HepG2 (cell line): ENCODE data around the gene C11orf16. TPM values are rescaled to one million over a fixed set of nuclear protein-coding genes. Genes with fewer than 3 reads are reported as not detected.
"Not testable (repeated sequence)": the region's sequence is repeated elsewhere in the genome, so short reads cannot be mapped to it uniquely, and the experiment has no call there.

ENCODE experiments used
- ATAC-seq: fragments of 200-7000 bp; cut with Tn5 transposase; 3 replicates; pipeline ENCODE4 v1.9.1; 2020; ENCODE audit warnings: mild to moderate bottlenecking, moderate library complexity
- BruUV-seq: library from RNA; stranded (reverse); fragments of 400-500 nt; replicated peaks from 2 replicates; lab custom pipeline; 2021; lab: Mats Ljungman, UMichigan
- CTCF ChIA-PET: fragments of 300-600 bp; formaldehyde crosslinking; extraction: SDS; loops from one replicate; lab custom pipeline; 2021; ENCODE audit warnings: low total read pairs, inconsistent platforms, low intra/inter-chr PET ratio; lab: Yijun Ruan, JAX
- POLR2A ChIA-PET: fragments of 350-600 bp; sonication (Branson Sonifier 250); formaldehyde crosslinking; loops from one replicate; lab custom pipeline; 2020; ENCODE audit warnings: antibody characterized with exemption, inconsistent platforms; lab: Yijun Ruan, JAX
- DNase-seq: peaks from one replicate; pipeline ENCODE4 v3.0.0-alpha.2; 2015; ENCODE audit warnings: low spot score
- FAIRE-seq: peaks from 3 replicates; lab custom pipeline; 2011; peaks lifted over from hg19 to GRCh38; lab: Jason Lieb, UNC
- H2AFZ ChIP-seq: one replicate; pipeline ENCODE4 v1.6.1; 2011; ENCODE audit warnings: low read length, inconsistent platforms
- H3K27ac ChIP-seq: fragments of 300-600 bp; 3 replicates; pipeline ENCODE4 v1.8.0; 2011; ENCODE audit warnings: mixed run types, mild to moderate bottlenecking, mixed read lengths, low read length, inconsistent platforms; ENCODE audit not compliant: insufficient read depth; ENCODE audit errors: extremely low read length
- H3K27me3 ChIP-seq, 2 experiments: fragments of 200-600 bp in 1 of 2; 2 replicates in 1 of 2; 3 replicates in 1 of 2; pipeline versions ENCODE4 v1.6.0 to v1.8.0; 2011; ENCODE audit warnings: low read length in 2 of 2, mild to moderate bottlenecking in 2 of 2, moderate library complexity in 2 of 2, inconsistent platforms in 1 of 2; ENCODE audit not compliant: insufficient read depth in 2 of 2, control insufficient read depth in 1 of 2
- H3K36me3 ChIP-seq, 2 experiments: fragments of 200-600 bp in 1 of 2; replicated peaks in 1 of 2; 2 replicates in 1 of 2; 3 replicates in 1 of 2; pipeline versions ENCODE4 v1.5.1 to v1.8.0; 2011; ENCODE audit warnings: low read length in 2 of 2, inconsistent platforms in 1 of 2; ENCODE audit not compliant: insufficient read depth in 2 of 2, control insufficient read depth in 1 of 2
- H3K4me1 ChIP-seq: 2 replicates; pipeline ENCODE4 v1.5.1; 2012; ENCODE audit warnings: low read length, inconsistent platforms; ENCODE audit not compliant: insufficient read depth
- H3K4me2 ChIP-seq: 2 replicates; pipeline ENCODE4 v1.6.0; 2011; ENCODE audit warnings: low read depth, low read length, inconsistent platforms
- H3K4me3 ChIP-seq, 3 experiments: fragments of 200-600 bp in 1 of 3; sonication (generic), shearing (Covaris generic) in 1 of 3; replicated peaks in 1 of 3; 2 replicates each; pipeline ENCODE4 v1.5.1; 2011 to 2016; ENCODE audit warnings: low read length in 3 of 3, inconsistent platforms in 2 of 3, low read depth in 2 of 3, mild to moderate bottlenecking in 2 of 3, control low read depth in 1 of 3, mixed read lengths in 1 of 3; ENCODE audit not compliant: insufficient read depth in 1 of 3
- H3K79me2 ChIP-seq: one replicate; pipeline ENCODE4 v1.6.1; 2011; ENCODE audit warnings: low read length, inconsistent platforms; ENCODE audit not compliant: insufficient read depth
- H3K9ac ChIP-seq: 2 replicates; pipeline ENCODE4 v1.6.0; 2011; ENCODE audit warnings: mild to moderate bottlenecking, low read depth, low read length, inconsistent platforms; ENCODE audit not compliant: insufficient read depth
- H3K9me3 ChIP-seq: 2 replicates; pipeline ENCODE4 v1.5.1; 2012; ENCODE audit warnings: mild to moderate bottlenecking, low read length
- H4K20me1 ChIP-seq: 2 replicates; pipeline ENCODE4 v1.6.0; 2011; ENCODE audit warnings: inconsistent platforms, mild to moderate bottlenecking, low read length, moderate library complexity; ENCODE audit not compliant: insufficient read depth
- AKAP8 ChIP-seq: sonication (generic); formaldehyde crosslinking; IDR thresholded peaks from 2 replicates; pipeline ENCODE4 v1.5.1; 2020; ENCODE audit warnings: mild to moderate bottlenecking, missing genetic modification reagents
- ZBTB38 ChIP-seq: sonication (generic); formaldehyde crosslinking; IDR thresholded peaks from 2 replicates; pipeline ENCODE4 v1.5.1; 2020; ENCODE audit warnings: mild to moderate bottlenecking, missing genetic modification reagents
- ZFP1 ChIP-seq: IDR thresholded peaks from 2 replicates; pipeline ENCODE4 v1.6.1; 2016
- WGBS: methylation state at CpG from one replicate; pipeline ENCODE4 v1.1.6; 2017; ENCODE audit warnings: low lambda C conversion rate; 5-methylcytosine and 5-hydroxymethylcytosine counted together
- in situ Hi-C: cut with HindIII; loops from 2 replicates; pipeline ENCODE4 v1.10.0; 2017; ENCODE audit warnings: low pct_unique_long_range_greater_than_20kb; ENCODE audit not compliant: extremely low pct_ligation_motif_present
- intact Hi-C: fragments of 100-400 bp; cut with micrococcal nuclease; formaldehyde crosslinking; loops from one replicate; pipeline ENCODE4 v1.10.0; 2022; ENCODE audit not compliant: unreplicated experiment
- polyA plus RNA-seq, 8 experiments: library from polyadenylated mRNA; depleted of rRNA in 3 of 8; stranded (reverse) in 7 of 8; unstranded in 1 of 8; fragments of >200 nt; fragmentation: Illumina TruSeq in 4 of 8; extraction: Trizol in 4 of 8; gene quantifications; 2 replicates each; pipeline versions ENCODE4 v1.2.1 to v1.2.3, GENCODE V29; 2011 to 2016; ENCODE audit warnings: low read depth in 4 of 8, missing spikeins in 1 of 8, mixed read lengths in 1 of 8; ENCODE audit not compliant: insufficient read depth in 1 of 8
- total RNA-seq, 5 experiments: library from RNA; depleted of rRNA; stranded (reverse); fragments of >200 nt; fragmentation: Illumina TruSeq; extraction: Trizol; gene quantifications; 2 replicates each; pipeline ENCODE4 v1.2.3, GENCODE V29; 2016; ENCODE audit warnings: low read depth in 1 of 5

C11orf16 gene
- total and polyA plus RNA-seq, 2 of the 13 experiments (the other 11 are each of a cell fraction or from before 2014, with no cell fraction given): not detected

DNA sequence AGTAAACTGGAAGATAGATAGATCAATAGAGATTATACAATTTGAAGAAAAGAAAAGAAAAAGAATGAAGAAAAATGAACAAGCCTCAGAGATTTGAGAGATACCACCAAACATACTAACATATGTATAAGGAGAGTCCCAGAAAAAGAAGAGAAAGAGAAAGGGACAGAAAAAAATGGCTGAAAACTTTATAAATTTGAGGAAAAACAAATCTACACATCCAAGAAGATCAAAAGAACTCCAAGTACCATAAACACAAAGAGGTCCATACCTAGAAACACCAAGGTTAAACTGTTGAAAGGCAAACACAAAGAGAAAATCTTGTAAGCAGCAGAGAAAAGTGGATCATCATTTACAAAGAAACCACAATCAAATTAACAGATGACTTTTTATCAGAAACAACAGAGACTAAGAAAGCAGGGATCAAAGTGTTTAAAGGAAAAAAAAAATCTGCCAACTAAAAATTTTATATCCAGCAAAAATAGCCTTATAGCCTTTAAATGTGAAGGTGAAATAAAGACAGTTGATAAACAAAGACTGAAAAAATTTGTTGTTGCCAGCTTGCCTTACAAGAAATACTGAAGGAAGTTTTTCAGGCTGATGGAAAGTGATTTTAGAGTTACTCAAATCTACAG is 33.5 kb downstream of the C11orf16 start:
- Histone ChIP-seq H3K36me3 (no peaks in the 10 kb centered on the region), H4K20me1 (no peaks in the 10 kb centered on the region), H3K9ac (no peak overlapping the region), H2AFZ (no peak overlapping the region), H3K79me2 (no peaks in the 10 kb centered on the region), H3K4me3 (no peak overlapping the region), H3K9me3 (peaks cover 7% of the 10 kb centered on the region; the same call in 1 of the 2 replicates), H3K4me1 (no peaks in the 10 kb centered on the region), H3K27me3 (no peaks in the 10 kb centered on the region), H3K4me2 (no peak overlapping the region), H3K27ac (no peak overlapping the region)
- CTCF ChIA-PET: no interaction called here
- no peak for DNase-seq
- POLR2A ChIA-PET: no interaction called here
- intact Hi-C loops: no loop called here
- BruUV-seq: no TSS peak
- no peak for ATAC-seq
- TF ChIP-seq ZFP1: 0 out of 2 replicates have a peak, but pooled peaks have one; percentile 52
- no peak for TF ChIP-seq AKAP8 (CRISPR knock-in tag)
- no peak for TF ChIP-seq ZBTB38
- no peak for FAIRE-seq
- in situ Hi-C loops: no loop called here

DNA sequence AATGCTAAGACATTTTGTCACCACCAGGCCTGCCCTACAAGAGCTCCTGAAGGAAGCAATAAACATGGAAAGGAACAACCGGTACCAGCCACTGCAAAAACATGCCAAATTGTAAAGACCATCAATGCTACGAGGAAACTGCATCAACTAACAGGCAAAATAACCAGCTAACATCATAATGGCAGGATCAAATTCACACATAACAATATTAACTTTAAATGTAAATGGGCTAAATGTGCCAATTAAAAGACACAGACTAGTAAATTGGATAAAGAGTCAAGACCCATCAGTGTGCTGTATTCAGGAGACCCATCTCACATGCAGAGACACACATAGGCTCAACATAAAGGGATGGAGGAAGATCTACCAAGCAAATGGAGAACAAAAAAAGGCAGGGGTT is 41.6 kb downstream of the C11orf16 start:
- H3K4me1 ChIP-seq, ATAC-seq, BruUV-seq, CTCF ChIA-PET, H3K27ac ChIP-seq, H3K36me3 ChIP-seq, FAIRE-seq, DNase-seq, H2AFZ ChIP-seq, H3K4me2 ChIP-seq, in situ Hi-C loops, H3K4me3 ChIP-seq, intact Hi-C loops, H4K20me1 ChIP-seq, POLR2A ChIA-PET, H3K27me3 ChIP-seq, H3K9ac ChIP-seq, H3K9me3 ChIP-seq, H3K79me2 ChIP-seq: not testable (repeated sequence)
- WGBS: 71% methylated on average over 2 of the region's 2 CpGs
